Measurements from ENCODE around the gene SPATA31C2. TPM values are rescaled to one million over a fixed set of nuclear protein-coding genes. Genes with fewer than 3 reads are reported as not detected.

Gene SPATA31C2
- not detected in 2 replicates for total RNA-seq

GRCh38 chr9:88138375-88138774 lies at the start of gene SPATA31C2:
Gene SPATA31C2 (minus strand): TSS chr9:88138475. CDS start chr9:88138446, 29 bp downstream.

Other genes with a start within 250 kb of the SPATA31C2 start
- not detected in 2 replicates for gene SPATA31C1, start 220.5 kb downstream of the SPATA31C2 start, total RNA-seq
- 6.5 and 7.8 TPM in 2 replicates for gene CDK20, start 163.9 kb downstream of the SPATA31C2 start, total RNA-seq
- 104 and 121 TPM in 2 replicates for gene SPIN1, start 250.0 kb upstream of the SPATA31C2 start, total RNA-seq